ENCODE results near the gene LRP11.
A peak's percentile ranks its signal among the peaks of the same experiment; 100 is the strongest.
"Not testable (repeated sequence)": the region's sequence is repeated elsewhere in the genome, so short reads cannot be mapped to it uniquely, and the experiment has no call there.

LRP11 gene

GRCh38 chr6:149854532-149854931 lies 9.6 kb downstream of the LRP11 start:
- CTCF ChIA-PET: interaction anchor here (0.6 to 2.3 kb wide), 5 partner anchors 14 to 523 kb away, joined by 3 to 9 read pairs (median 4); no protein-coding TSS in a partner anchor
- TF ChIP-seq, protein P1, sequence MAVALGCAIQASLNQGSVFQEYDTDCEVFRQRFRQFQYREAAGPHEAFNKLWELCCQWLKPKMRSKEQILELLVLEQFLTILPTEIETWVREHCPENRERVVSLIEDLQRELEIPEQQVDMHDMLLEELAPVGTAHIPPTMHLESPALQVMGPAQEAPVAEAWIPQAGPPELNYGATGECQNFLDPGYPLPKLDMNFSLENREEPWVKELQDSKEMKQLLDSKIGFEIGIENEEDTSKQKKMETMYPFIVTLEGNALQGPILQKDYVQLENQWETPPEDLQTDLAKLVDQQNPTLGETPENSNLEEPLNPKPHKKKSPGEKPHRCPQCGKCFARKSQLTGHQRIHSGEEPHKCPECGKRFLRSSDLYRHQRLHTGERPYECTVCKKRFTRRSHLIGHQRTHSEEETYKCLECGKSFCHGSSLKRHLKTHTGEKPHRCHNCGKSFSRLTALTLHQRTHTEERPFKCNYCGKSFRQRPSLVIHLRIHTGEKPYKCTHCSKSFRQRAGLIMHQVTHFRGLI (tag by site-specific recombination; IDR thresholded peaks at IDR 0.05): peak; percentile 91
- TF ChIP-seq ZNF785 (tag by site-specific recombination; IDR thresholded peaks at IDR 0.05): no peak
- no peak overlapping the region for H3K27ac ChIP-seq (ENCODE audit: extremely low read depth, low read depth, low read length)
- peaks cover 38% of the 10 kb centered on the region for H3K4me1 ChIP-seq (ENCODE audit: control insufficient read depth, insufficient read depth, low read length)
- H3K9me3 ChIP-seq (ENCODE audit: control insufficient read depth, insufficient read depth, low read depth, low read length): no peaks in the 10 kb centered on the region
- POLR2A ChIA-PET: interaction anchor here (0.5 to 1.3 kb wide), 3 partner anchors 9 to 1066 kb away, joined by 3 to 4 read pairs (median 3); no protein-coding TSS in a partner anchor
- H3K4me3 ChIP-seq (ENCODE audit: low read depth, low read length): no peak overlapping the region
- H3K36me3 ChIP-seq (ENCODE audit: control insufficient read depth in 2 of 2, insufficient read depth in 1 of 2, low read length in 2 of 2): peaks cover 0 to 20% of the 10 kb centered on the region in 2 experiments; a peak in 2 of 3 replicates

DNA sequence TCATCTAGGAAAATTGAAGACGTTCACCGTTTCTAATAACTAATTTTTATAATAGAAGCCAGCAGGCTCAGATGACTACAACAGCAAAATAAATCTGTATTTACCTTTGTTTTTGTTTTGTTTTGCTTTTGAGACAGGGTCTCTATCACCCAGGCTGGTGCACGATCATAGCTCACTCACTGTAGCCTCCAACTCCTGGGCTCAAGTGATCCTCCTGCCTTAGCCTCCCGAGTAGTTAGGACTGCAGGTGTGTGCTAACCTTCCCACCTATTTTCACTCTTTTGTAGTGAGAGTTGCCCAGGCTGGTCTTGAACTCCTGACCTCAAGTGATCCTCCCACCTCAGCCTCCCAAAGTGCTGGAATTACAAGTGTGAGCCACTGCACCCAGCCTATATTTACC lies 10.1 kb downstream of the LRP11 start:
- POLR2A ChIA-PET: interaction anchor here (0.5 to 1.5 kb wide), 3 partner anchors 9 to 1067 kb away, joined by 3 to 4 read pairs (median 4); no protein-coding TSS in a partner anchor

GRCh38 chr6:149852881-149853280 lies 11.3 kb downstream of the LRP11 start:
- TF ChIP-seq ZNF391 (tag by site-specific recombination; IDR thresholded peaks at IDR 0.05; ENCODE audit: borderline replicate concordance, low read depth) (no peak), PATZ1 (tag by site-specific recombination; IDR thresholded peaks at IDR 0.05) (no peak), EGR2 (tag by site-specific recombination; IDR thresholded peaks at IDR 0.05; ENCODE audit: low read depth) (no peak), ZNF23 (tag by site-specific recombination; IDR thresholded peaks at IDR 0.05; ENCODE audit: borderline replicate concordance) (no peak)
- CTCF ChIA-PET: interaction anchor here (1.2 kb wide), 1 partner anchor 13 kb away, joined by 6 read pairs; no protein-coding TSS in a partner anchor
- H3K9me3 ChIP-seq (ENCODE audit: control insufficient read depth, insufficient read depth, low read depth, low read length): no peaks in the 10 kb centered on the region

More for the DNA sequence above, 10.1 kb downstream of the LRP11 start:
- not testable (repeated sequence) for H3K4me3 ChIP-seq (ENCODE audit: low read depth, low read length); H3K9me3 ChIP-seq (ENCODE audit: control insufficient read depth, insufficient read depth, low read depth, low read length); H3K27ac ChIP-seq (ENCODE audit: extremely low read depth, low read depth, low read length)
- CTCF ChIA-PET: interaction anchor here (0.7 to 2.3 kb wide), 4 partner anchors 13 to 524 kb away, joined by 3 to 9 read pairs (median 4); no protein-coding TSS in a partner anchor
- TF ChIP-seq, protein P2, sequence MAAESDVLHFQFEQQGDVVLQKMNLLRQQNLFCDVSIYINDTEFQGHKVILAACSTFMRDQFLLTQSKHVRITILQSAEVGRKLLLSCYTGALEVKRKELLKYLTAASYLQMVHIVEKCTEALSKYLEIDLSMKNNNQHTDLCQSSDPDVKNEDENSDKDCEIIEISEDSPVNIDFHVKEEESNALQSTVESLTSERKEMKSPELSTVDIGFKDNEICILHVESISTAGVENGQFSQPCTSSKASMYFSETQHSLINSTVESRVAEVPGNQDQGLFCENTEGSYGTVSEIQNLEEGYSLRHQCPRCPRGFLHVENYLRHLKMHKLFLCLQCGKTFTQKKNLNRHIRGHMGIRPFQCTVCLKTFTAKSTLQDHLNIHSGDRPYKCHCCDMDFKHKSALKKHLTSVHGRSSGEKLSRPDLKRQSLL (tag by site-specific recombination; IDR thresholded peaks at IDR 0.05): 0 out of 2 replicates have a peak, but pooled peaks have one; percentile 59
- H3K4me1 ChIP-seq (ENCODE audit: control insufficient read depth, insufficient read depth, low read length): peaks cover 36% of the 10 kb centered on the region
- peaks cover 3 to 20% of the 10 kb centered on the region in 2 experiments; a peak in 2 of 3 replicates for H3K36me3 ChIP-seq (ENCODE audit: control insufficient read depth in 2 of 2, insufficient read depth in 1 of 2, low read length in 2 of 2)

GRCh38 chr6:149852180-149852579 lies 12.0 kb downstream of the LRP11 start:
- Histone ChIP-seq H3K36me3 (ENCODE audit: control insufficient read depth in 2 of 2, insufficient read depth in 1 of 2, low read length in 2 of 2) (peaks cover 3 to 20% of the 10 kb centered on the region in 2 experiments; a peak in 2 of 3 replicates), H3K9me3 (ENCODE audit: control insufficient read depth, insufficient read depth, low read depth, low read length) (no peaks in the 10 kb centered on the region), H3K4me3 (ENCODE audit: low read depth, low read length) (no peak overlapping the region), H3K27ac (ENCODE audit: extremely low read depth, low read depth, low read length) (no peak overlapping the region; the same call in 1 of the 2 replicates), H3K4me1 (ENCODE audit: control insufficient read depth, insufficient read depth, low read length) (peaks cover 41% of the 10 kb centered on the region)
- ChIA-PET CTCF (interaction anchor here (1.2 kb wide), 1 partner anchor 13 kb away, joined by 6 read pairs; no protein-coding TSS in a partner anchor), POLR2A (interaction anchor here (1.5 kb wide), 1 partner anchor 11 kb away, joined by 4 read pairs; no protein-coding TSS in a partner anchor)
- TF ChIP-seq ZNF211 (tag by site-specific recombination; IDR thresholded peaks at IDR 0.05; ENCODE audit: low read depth): no peak
- peak; percentile 100 for TF ChIP-seq GFI1B (tag by site-specific recombination; IDR thresholded peaks at IDR 0.05)
- no peak for TF ChIP-seq INSM2 (tag by site-specific recombination; IDR thresholded peaks at IDR 0.05)

More at GRCh38 chr6:149852881-149853280, 11.3 kb downstream of the LRP11 start:
- no peak overlapping the region for H3K4me3 ChIP-seq (ENCODE audit: low read depth, low read length)
- peaks cover 3 to 20% of the 10 kb centered on the region in 2 experiments; a peak in 2 of 3 replicates for H3K36me3 ChIP-seq (ENCODE audit: control insufficient read depth in 2 of 2, insufficient read depth in 1 of 2, low read length in 2 of 2)
- H3K27ac ChIP-seq (ENCODE audit: extremely low read depth, low read depth, low read length): no peak overlapping the region
- H3K4me1 ChIP-seq (ENCODE audit: control insufficient read depth, insufficient read depth, low read length): peaks cover 39% of the 10 kb centered on the region
- POLR2A ChIA-PET: interaction anchor here (1.5 kb wide), 1 partner anchor 11 kb away, joined by 4 read pairs; no protein-coding TSS in a partner anchor

Measured in HEK293 (cell line).